Ishikawa (cell line): ENCODE measurements around the gene PAM16.
A peak's percentile ranks its signal among the peaks of the same experiment; 100 is the strongest.

ENCODE experiments used
- CEBPB ChIP-seq: IDR thresholded peaks from 2 replicates; pipeline ENCODE4 v1.6.1; 2012
- CREB1 ChIP-seq: IDR thresholded peaks from 2 replicates; pipeline ENCODE4 v1.6.1; 2012; ENCODE audit warnings: low read depth
- EGR1 ChIP-seq: IDR thresholded peaks from 2 replicates; pipeline ENCODE4 v1.6.1; 2012
- EP300 ChIP-seq: IDR thresholded peaks from 2 replicates; pipeline ENCODE4 v1.6.1; 2012; ENCODE audit warnings: borderline replicate concordance
- FOXM1 ChIP-seq: IDR thresholded peaks from 2 replicates; pipeline ENCODE4 v1.6.1; 2012; ENCODE audit warnings: low read depth, borderline replicate concordance
- NFIC ChIP-seq: IDR thresholded peaks from 2 replicates; pipeline ENCODE4 v1.6.1; 2012
- RAD21 ChIP-seq: IDR thresholded peaks from 2 replicates; pipeline ENCODE4 v1.6.1; 2012; ENCODE audit warnings: low read depth
- TAF1 ChIP-seq: IDR thresholded peaks from 2 replicates; pipeline ENCODE4 v1.6.1; 2012; ENCODE audit warnings: low read depth, mild to moderate bottlenecking
- TCF12 ChIP-seq: IDR thresholded peaks from 2 replicates; pipeline ENCODE4 v1.6.1; 2012; ENCODE audit warnings: low read depth
- TEAD4 ChIP-seq: IDR thresholded peaks from 2 replicates; pipeline ENCODE4 v1.6.1; 2012
- YY1 ChIP-seq: IDR thresholded peaks from 2 replicates; pipeline ENCODE4 v1.6.1; 2012; ENCODE audit warnings: low read depth
- ZBTB7A ChIP-seq: IDR thresholded peaks from 2 replicates; pipeline ENCODE4 v1.6.1; 2012; ENCODE audit warnings: low read depth
- TF ChIP-seq, protein P1 (sequence below): IDR thresholded peaks from 2 replicates; pipeline ENCODE4 v1.6.1; 2012; ENCODE audit warnings: low read depth, mild to moderate bottlenecking
- TF ChIP-seq, protein P2 (sequence below): IDR thresholded peaks from 2 replicates; pipeline ENCODE4 v1.6.1; 2012
- TF ChIP-seq, protein P3 (sequence below): IDR thresholded peaks from 2 replicates; pipeline ENCODE4 v1.6.1; 2012

The PAM16 gene

DNA sequence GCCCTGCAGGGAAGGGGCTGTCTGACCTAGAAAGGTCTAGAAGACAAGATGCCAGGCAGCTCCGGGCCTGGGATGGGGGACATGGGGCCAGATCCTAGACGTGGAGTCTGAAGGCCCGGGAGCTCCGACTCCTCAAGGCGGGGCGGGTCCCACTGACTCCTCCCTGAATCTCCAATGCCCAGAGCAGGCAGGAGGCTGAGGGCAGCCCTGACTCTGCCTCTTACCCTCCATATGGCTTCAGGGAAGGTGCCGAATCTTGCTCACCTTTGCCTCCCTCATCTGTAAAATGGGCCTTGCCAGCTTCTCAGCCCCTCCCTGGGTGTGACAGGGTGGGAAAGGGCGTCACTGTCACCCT is 35.3 kb upstream of the PAM16 start:
- 0 out of 2 replicates have a peak, but pooled peaks have one; percentile 1 for TF ChIP-seq EP300
- no peak for TF ChIP-seq NFIC

DNA sequence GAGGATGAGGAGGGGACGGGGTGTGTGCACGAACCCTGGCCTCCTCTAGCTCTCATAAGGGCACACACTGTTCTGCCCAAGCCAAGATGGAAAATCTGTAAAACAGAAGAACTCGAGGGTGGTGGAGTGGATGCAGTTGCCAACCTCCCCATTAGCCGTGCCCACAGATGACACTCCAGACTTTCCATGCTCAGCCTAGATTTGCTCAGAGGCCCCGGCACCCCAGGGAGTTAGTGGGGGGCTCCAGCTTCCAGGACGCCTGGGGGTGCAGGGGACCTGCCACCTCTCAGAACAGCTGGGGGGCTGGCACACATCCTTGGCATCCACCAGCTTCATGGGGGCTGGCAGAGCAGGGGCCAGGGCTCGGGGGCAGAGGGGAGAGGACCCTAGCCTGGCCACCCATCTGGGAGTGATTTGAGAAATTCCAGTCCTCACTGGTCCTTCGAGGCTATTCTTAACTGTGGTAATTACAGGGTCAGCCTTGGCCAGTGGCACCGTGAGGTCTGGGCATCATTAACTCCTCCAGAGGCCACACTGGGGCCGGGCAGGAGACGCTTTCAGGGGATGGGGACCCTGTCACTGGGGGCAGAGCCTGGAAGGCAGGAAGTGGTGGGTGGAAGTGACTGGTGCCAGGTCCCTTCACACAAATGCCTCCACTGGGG is 34.8 kb upstream of the PAM16 start:
- TF ChIP-seq CREB1 = no peak
- TF ChIP-seq ZBTB7A = no peak
- no peak for TF ChIP-seq TCF12
- no peak for TF ChIP-seq CEBPB
- no peak for TF ChIP-seq TAF1
- TF ChIP-seq TEAD4 = no peak
- TF ChIP-seq, protein P1, sequence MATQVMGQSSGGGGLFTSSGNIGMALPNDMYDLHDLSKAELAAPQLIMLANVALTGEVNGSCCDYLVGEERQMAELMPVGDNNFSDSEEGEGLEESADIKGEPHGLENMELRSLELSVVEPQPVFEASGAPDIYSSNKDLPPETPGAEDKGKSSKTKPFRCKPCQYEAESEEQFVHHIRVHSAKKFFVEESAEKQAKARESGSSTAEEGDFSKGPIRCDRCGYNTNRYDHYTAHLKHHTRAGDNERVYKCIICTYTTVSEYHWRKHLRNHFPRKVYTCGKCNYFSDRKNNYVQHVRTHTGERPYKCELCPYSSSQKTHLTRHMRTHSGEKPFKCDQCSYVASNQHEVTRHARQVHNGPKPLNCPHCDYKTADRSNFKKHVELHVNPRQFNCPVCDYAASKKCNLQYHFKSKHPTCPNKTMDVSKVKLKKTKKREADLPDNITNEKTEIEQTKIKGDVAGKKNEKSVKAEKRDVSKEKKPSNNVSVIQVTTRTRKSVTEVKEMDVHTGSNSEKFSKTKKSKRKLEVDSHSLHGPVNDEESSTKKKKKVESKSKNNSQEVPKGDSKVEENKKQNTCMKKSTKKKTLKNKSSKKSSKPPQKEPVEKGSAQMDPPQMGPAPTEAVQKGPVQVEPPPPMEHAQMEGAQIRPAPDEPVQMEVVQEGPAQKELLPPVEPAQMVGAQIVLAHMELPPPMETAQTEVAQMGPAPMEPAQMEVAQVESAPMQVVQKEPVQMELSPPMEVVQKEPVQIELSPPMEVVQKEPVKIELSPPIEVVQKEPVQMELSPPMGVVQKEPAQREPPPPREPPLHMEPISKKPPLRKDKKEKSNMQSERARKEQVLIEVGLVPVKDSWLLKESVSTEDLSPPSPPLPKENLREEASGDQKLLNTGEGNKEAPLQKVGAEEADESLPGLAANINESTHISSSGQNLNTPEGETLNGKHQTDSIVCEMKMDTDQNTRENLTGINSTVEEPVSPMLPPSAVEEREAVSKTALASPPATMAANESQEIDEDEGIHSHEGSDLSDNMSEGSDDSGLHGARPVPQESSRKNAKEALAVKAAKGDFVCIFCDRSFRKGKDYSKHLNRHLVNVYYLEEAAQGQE = no peak
- TF ChIP-seq EGR1 = no peak
- TF ChIP-seq, protein P2, sequence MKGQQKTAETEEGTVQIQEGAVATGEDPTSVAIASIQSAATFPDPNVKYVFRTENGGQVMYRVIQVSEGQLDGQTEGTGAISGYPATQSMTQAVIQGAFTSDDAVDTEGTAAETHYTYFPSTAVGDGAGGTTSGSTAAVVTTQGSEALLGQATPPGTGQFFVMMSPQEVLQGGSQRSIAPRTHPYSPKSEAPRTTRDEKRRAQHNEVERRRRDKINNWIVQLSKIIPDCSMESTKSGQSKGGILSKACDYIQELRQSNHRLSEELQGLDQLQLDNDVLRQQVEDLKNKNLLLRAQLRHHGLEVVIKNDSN = no peak
- TF ChIP-seq FOXM1 = no peak
- no peak for TF ChIP-seq RAD21
- no peak for TF ChIP-seq NFIC
- TF ChIP-seq, protein P3, sequence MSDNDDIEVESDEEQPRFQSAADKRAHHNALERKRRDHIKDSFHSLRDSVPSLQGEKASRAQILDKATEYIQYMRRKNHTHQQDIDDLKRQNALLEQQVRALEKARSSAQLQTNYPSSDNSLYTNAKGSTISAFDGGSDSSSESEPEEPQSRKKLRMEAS = no peak
- no peak for TF ChIP-seq YY1
- TF ChIP-seq EP300 = no peak

DNA sequence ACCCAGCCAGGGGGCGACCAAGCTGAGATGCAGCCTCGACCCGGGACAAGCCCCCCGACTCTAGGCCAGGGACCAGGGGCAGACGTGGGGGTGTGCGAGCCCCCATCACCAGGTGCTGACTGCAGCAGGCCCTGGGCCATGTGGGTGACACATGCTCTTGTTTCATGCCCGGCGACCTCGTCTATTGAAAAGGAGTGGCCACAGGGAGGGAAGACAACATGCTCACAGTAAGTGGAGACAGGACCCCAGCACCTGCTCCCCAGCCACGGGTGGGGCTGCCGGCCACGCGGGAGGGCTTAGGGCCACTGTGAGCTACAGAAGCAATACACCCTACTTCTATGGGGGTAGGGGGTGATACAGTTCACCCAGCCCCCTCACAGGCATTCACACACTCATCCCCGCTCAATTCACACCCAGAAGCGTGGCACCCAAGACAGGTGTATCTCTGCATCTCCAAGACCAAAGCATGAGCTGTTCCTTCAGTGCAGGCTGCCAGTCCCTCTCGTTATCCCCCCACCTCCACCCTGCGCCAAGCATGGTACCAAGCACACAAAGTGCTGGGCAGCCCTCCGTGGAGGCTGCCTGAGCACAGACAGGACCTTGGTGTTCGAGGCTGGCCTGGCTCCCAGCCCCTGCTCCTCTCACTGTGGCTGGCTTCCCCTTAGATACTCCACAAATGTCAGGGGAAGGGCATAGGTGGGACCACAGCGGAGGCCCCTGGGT is 34.1 kb upstream of the PAM16 start:
- TF ChIP-seq TAF1 = no peak
- TF ChIP-seq, protein P3 = peak; percentile 67

- TF ChIP-seq TAF1 (no peak), TCF12 (no peak), YY1 (no peak), NFIC (no peak), FOXM1 (no peak), RAD21 (no peak), EGR1 (no peak), ZBTB7A (no peak), TEAD4 (no peak)
- TF ChIP-seq, protein P2 = no peak
- TF ChIP-seq, protein P3 = no peak
- TF ChIP-seq, protein P1 = no peak
These were observed 33.4 kb upstream of the PAM16 start for GRCh38 chr16:4384509-4384942.

GRCh38 chr16:4383591-4384444 is 32.7 kb upstream of the PAM16 start:
- TF ChIP-seq TCF12 (no peak; the same call in 1 of the 2 replicates), TAF1 (no peak), RAD21 (no peak), NFIC (no peak)
- TF ChIP-seq, protein P3 = no peak
